DND-41 (cell line): ENCODE results near the gene RCBTB2.

Experiments used
- EZH2 ChIP-seq: IDR thresholded peaks from 3 replicates; pipeline ENCODE4 v1.6.1; 2012; ENCODE audit warnings: borderline replicate concordance, low read depth, mild to moderate bottlenecking, moderate library complexity, low read length, inconsistent platforms; ENCODE audit not compliant: severe bottlenecking
- TF ChIP-seq, protein P1 (sequence below): IDR thresholded peaks from 2 replicates; pipeline ENCODE4 v1.5.1; 2012; ENCODE audit warnings: borderline replicate concordance, low read length, moderate library complexity, mild to moderate bottlenecking; ENCODE audit not compliant: poor library complexity, severe bottlenecking; ENCODE audit errors: extremely low read depth

GRCh38 chr13:48536621-48537250 is 3.9 kb upstream of the RCBTB2 start:
- TF ChIP-seq, protein P1, sequence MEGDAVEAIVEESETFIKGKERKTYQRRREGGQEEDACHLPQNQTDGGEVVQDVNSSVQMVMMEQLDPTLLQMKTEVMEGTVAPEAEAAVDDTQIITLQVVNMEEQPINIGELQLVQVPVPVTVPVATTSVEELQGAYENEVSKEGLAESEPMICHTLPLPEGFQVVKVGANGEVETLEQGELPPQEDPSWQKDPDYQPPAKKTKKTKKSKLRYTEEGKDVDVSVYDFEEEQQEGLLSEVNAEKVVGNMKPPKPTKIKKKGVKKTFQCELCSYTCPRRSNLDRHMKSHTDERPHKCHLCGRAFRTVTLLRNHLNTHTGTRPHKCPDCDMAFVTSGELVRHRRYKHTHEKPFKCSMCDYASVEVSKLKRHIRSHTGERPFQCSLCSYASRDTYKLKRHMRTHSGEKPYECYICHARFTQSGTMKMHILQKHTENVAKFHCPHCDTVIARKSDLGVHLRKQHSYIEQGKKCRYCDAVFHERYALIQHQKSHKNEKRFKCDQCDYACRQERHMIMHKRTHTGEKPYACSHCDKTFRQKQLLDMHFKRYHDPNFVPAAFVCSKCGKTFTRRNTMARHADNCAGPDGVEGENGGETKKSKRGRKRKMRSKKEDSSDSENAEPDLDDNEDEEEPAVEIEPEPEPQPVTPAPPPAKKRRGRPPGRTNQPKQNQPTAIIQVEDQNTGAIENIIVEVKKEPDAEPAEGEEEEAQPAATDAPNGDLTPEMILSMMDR = no peak
- TF ChIP-seq EZH2 = no peak
